Measurements from ENCODE around the gene KDM1B. TPM values are rescaled to one million over a fixed set of nuclear protein-coding genes. Genes with fewer than 3 reads are reported as not detected.

Gene KDM1B
- total RNA-seq (2021; fragmentation: NEBNext Ultra II Directional; extraction: Animal tissue kit (Norgen Biotek cat#: 25700)) = 7.5 and 7.7 TPM in 2 replicates
- polyA plus RNA-seq (2011; rRNA removed) = 3.7 and 4.0 TPM in 2 replicates
- 4.3 TPM for polyA plus RNA-seq (2011; cell fraction: cytosol; rRNA removed)
- polyA plus RNA-seq (2011; cell fraction: nucleus; rRNA removed) = 5.2 TPM
- 6.3 to 9.2 TPM (median 7.2 TPM) in 4 replicates for polyA plus RNA-seq (2012, experiment 1 of 2)
- 0.75 TPM for polyA plus RNA-seq (2012, experiment 2 of 2)
- 4.2 TPM for polyA plus RNA-seq (2013, experiment 1 of 2)
- 4.4 TPM for polyA plus RNA-seq (2013, experiment 2 of 2)
- 9.6 and 14.6 TPM in 2 replicates for polyA minus RNA-seq (2011; rRNA and poly(A)+ RNA removed)
- 6.2 TPM for polyA minus RNA-seq (2011; cell fraction: cytosol; rRNA and poly(A)+ RNA removed)
- polyA minus RNA-seq (2011; cell fraction: nucleus; rRNA and poly(A)+ RNA removed) = 8.8 TPM
- long read RNA-seq, experiment 1, partial matches to known transcripts = 1 of 4 reads
- long read RNA-seq, experiment 1, other reads (novel, unspliced or antisense) = 3 of 4 reads
- long read RNA-seq, experiment 2 = 0 reads

GRCh38 chr6:18155150-18155863 lies at the start of gene KDM1B:
Gene KDM1B (plus strand): TSS chr6:18155422. CDS start chr6:18159896, 4,474 bp downstream.
- peak within 1 kb of the TSS; percentile 71 to 78 for H3K4me2 ChIP-seq (ENCODE audit: insufficient read depth in 1 of 2, low read depth in 2 of 2, low read length in 2 of 2)
- peak within 1 kb of the TSS; percentile 76 to 85 (median 80) for H3K9ac ChIP-seq (replicated peaks in 1 of 4; ENCODE audit: extremely low read depth in 1 of 4, low read depth in 3 of 4, low read length in 3 of 4)
- no peak within 1 kb of the TSS for H2BK20ac ChIP-seq (ENCODE audit: low read length)
- FAIRE-seq (no peak), DNase-seq (ENCODE audit: low read depth in 1 of 2, low spot score in 2 of 2) (peak; percentile 91 to 98)
- H2AK5ac ChIP-seq (ENCODE audit: low read depth, low read length) = no peak within 1 kb of the TSS
- H3K4me1 ChIP-seq (replicated peaks in 1 of 4; ENCODE audit: control insufficient read depth in 3 of 4, insufficient read depth in 4 of 4, low read length in 3 of 4) = peaks cover 0 to 3% (median 1%) of the 10 kb centered on the region in 4 experiments; a peak in 2 of 7 replicates
- no peak within 1 kb of the TSS for H2BK15ac ChIP-seq (ENCODE audit: low read length)
- no peak within 1 kb of the TSS for H3K14ac ChIP-seq (ENCODE audit: insufficient read length)
- peak within 1 kb of the TSS; percentile 85 for H2AFZ ChIP-seq (ENCODE audit: low read length)
- H4K5ac ChIP-seq (ENCODE audit: insufficient read length, low read depth, low read length) = no peak within 1 kb of the TSS
- H3K23ac ChIP-seq (ENCODE audit: insufficient read length) = no peak within 1 kb of the TSS
- POLR2A ChIA-PET (ENCODE audit: partially characterized antibody) = interaction anchor here (0.6 to 1.6 kb wide), 4 partner anchors 13 to 224 kb away, joined by 3 to 5 read pairs (median 3); no protein-coding TSS in a partner anchor
- CTCF ChIA-PET (ENCODE audit: partially characterized antibody) = interaction anchor here (0.6 kb wide), 2 partner anchors 27 to 38 kb away, joined by 3 read pairs; no protein-coding TSS in a partner anchor
- H4K91ac ChIP-seq (replicated peaks; ENCODE audit: insufficient read length, low read length) = no peak within 1 kb of the TSS
- peak within 1 kb of the TSS; percentile 67; the same call in 1 of the 2 replicates for H3K27ac ChIP-seq (ENCODE audit: low read depth, low read length)
- H3K56ac ChIP-seq (replicated peaks; ENCODE audit: insufficient read length, low read depth, low read length) = peak within 1 kb of the TSS; percentile 79
- H3K79me2 ChIP-seq (ENCODE audit: control insufficient read depth in 1 of 2, insufficient read depth in 2 of 2, low read length in 2 of 2) = no peaks in the 10 kb centered on the region
- no peak within 1 kb of the TSS for H2BK12ac ChIP-seq (ENCODE audit: low read depth, low read length)
- no peaks in the 10 kb centered on the region for H3K79me1 ChIP-seq (ENCODE audit: low read depth, low read length)
- no peak within 1 kb of the TSS; the same call in 1 of the 2 replicates for H4K8ac ChIP-seq (ENCODE audit: extremely low read depth, insufficient read depth, low read length)
- peak within 1 kb of the TSS; percentile 84 to 99 (median 94) for H3K4me3 ChIP-seq (ENCODE audit: extremely low read depth in 1 of 4, insufficient read depth in 2 of 4, low read depth in 3 of 4, low read length in 4 of 4)
- 0 out of 2 replicates have a peak within 1 kb of the TSS, but pooled peaks have one; percentile 32 for H3K18ac ChIP-seq (ENCODE audit: extremely low read depth, low read length)
- H4K20me1 ChIP-seq (replicated peaks in 1 of 2; ENCODE audit: control insufficient read depth in 1 of 2, insufficient read depth in 2 of 2, low read length in 2 of 2) = no peaks in the 10 kb centered on the region
- no peak within 1 kb of the TSS for H3K4ac ChIP-seq (replicated peaks; ENCODE audit: insufficient read length, low read depth, low read length)
- WGBS, 2 experiments (ENCODE audit: extremely low coverage in 1 of 2, insufficient coverage in 1 of 2, insufficient read length in 1 of 2, insufficient replicate concordance in 2 of 2, low coverage in 1 of 2, low lambda C conversion rate in 2 of 2, missing lambda C conversion rate in 1 of 2) = 0% methylated on average over 35 of the region's 87 CpGs; no CpG with 5 or more reads in 1 of the 2 experiments
- peak within 1 kb of the TSS; percentile 43 for H2BK120ac ChIP-seq (replicated peaks; ENCODE audit: low read depth, low read length)
- no peaks in the 10 kb centered on the region for H3K27me3 ChIP-seq (replicated peaks in 1 of 4; ENCODE audit: control insufficient read depth in 3 of 4, extremely low read depth in 1 of 4, insufficient read depth in 3 of 4, low read length in 3 of 4)
- peaks cover 1% of the 10 kb centered on the region; the same call in 1 of the 2 replicates for H3K23me2 ChIP-seq (ENCODE audit: low read depth, low read length)
- H3K9me3 ChIP-seq (ENCODE audit: insufficient read depth in 2 of 2, low read depth in 1 of 2, low read length in 1 of 2) = no peaks in the 10 kb centered on the region
- no peak within 1 kb of the TSS; the same call in 1 of the 2 replicates for H2BK5ac ChIP-seq (ENCODE audit: low read depth, low read length)
- peaks cover 0 to 3% (median 0%) of the 10 kb centered on the region in 4 experiments; a peak in 2 of 8 replicates for H3K36me3 ChIP-seq (ENCODE audit: control insufficient read depth in 2 of 4, insufficient read depth in 4 of 4, low read length in 3 of 4)
- TF ChIP-seq EP300 (IDR thresholded peaks at IDR 0.05; ENCODE audit: borderline replicate concordance in 1 of 2, low read depth in 2 of 2, low read length in 2 of 2) (0 out of 3 replicates have a peak, but pooled peaks of 1 of the 2 experiments have one; percentile 68), CREB1 (IDR thresholded peaks at IDR 0.05) (0 out of 2 replicates have a peak, but pooled peaks have one; percentile 4), CBX8 (IDR thresholded peaks at IDR 0.05; ENCODE audit: borderline replicate concordance, low read depth, low read length) (no peak), CHD1 (IDR thresholded peaks at IDR 0.05; ENCODE audit: low read depth, low read length) (no peak), SIN3A (conservative IDR thresholded peaks at IDR 0.05 in 1 of 2, IDR thresholded peaks at IDR 0.05 in 1 of 2; ENCODE audit: low read depth in 1 of 2, low read length in 2 of 2) (peak; percentile 3 to 37; a peak in 1 of 4 replicates), KDM4A (IDR thresholded peaks at IDR 0.05; ENCODE audit: low read depth, low read length, severe bottlenecking) (peak; percentile 92), PHF8 (conservative IDR thresholded peaks at IDR 0.05; ENCODE audit: low read depth, low read length) (peak; percentile 65), TAF1 (IDR thresholded peaks at IDR 0.05; ENCODE audit: low read depth, low read length) (no peak)
